ENCODE results near the gene RBM23. TPM values are rescaled to one million over a fixed set of nuclear protein-coding genes. Genes with fewer than 3 reads are reported as not detected.
"Not testable (repeated sequence)": the region's sequence is repeated elsewhere in the genome, so short reads cannot be mapped to it uniquely, and the experiment has no call there.

The RBM23 gene
- 105 and 118 TPM in 2 replicates for total RNA-seq (2021)
- percentile 85 among the genes with signal in this experiment for Bru-seq, nascent RNA
- BruChase-seq, experiment 1, labeled RNA remaining after a 2-hour chase, result percentile 86 among the genes with signal in this experiment
- percentile 92 among the genes with signal in this experiment for BruChase-seq, experiment 2, labeled RNA remaining after a 6-hour chase
- long read RNA-seq, full-length matches to known transcripts, result 171 of 234 reads
- long read RNA-seq, partial matches to known transcripts, result 9 of 234 reads
- long read RNA-seq, other reads (novel, unspliced or antisense), result 54 of 234 reads

- ChIA-PET CTCF (interaction anchor here (1.1 kb wide), 1 partner anchor 19 kb away, joined by 10 read pairs; no protein-coding TSS in a partner anchor), POLR2A (ENCODE audit: low non-redundant PET) (interaction anchor here (0.5 kb wide), 1 partner anchor 9 kb away, joined by 14 read pairs; no protein-coding TSS in a partner anchor)
- intact Hi-C loops (cut with micrococcal nuclease; ENCODE audit: unreplicated experiment), result no loop called here
- no peaks in the 10 kb centered on the region for H3K27me3 ChIP-seq (replicated peaks; ENCODE audit: insufficient read depth, low read depth, low read length, poor library complexity)
- H3K4me1 ChIP-seq (ENCODE audit: insufficient read depth, low read length, poor library complexity, severe bottlenecking), result peaks cover 26% of the 10 kb centered on the region
- peak within 1 kb of the TSS; percentile 97 for H3K27ac ChIP-seq (ENCODE audit: low read depth, low read length, poor library complexity, severe bottlenecking)
- peak; percentile 100 for DNase-seq (ENCODE audit: low spot score)
- peaks cover 57% of the 10 kb centered on the region for H3K36me3 ChIP-seq (ENCODE audit: insufficient read depth, low read length, poor library complexity, severe bottlenecking)
- H3K4me3 ChIP-seq (ENCODE audit: low read depth, low read length, poor library complexity, severe bottlenecking), result peak within 1 kb of the TSS; percentile 78
- no TSS peak for BruUV-seq (replicated peaks)
- H3K9me3 ChIP-seq (ENCODE audit: low read depth, low read length, poor library complexity, severe bottlenecking), result no peaks in the 10 kb centered on the region
- TF ChIP-seq EZH2 (IDR thresholded peaks at IDR 0.05; ENCODE audit: borderline replicate concordance, low read depth, low read length, poor library complexity, severe bottlenecking) (no peak), CTCF (conservative IDR thresholded peaks at IDR 0.05; ENCODE audit: low read depth, low read length) (no peak)
Observed at GRCh38 chr14:22918804-22919600, at the start of gene RBM23. Gene RBM23 (minus strand): TSS chr14:22919149.

GRCh38 chr14:22966783-22967269 is 47.9 kb upstream of the RBM23 start:
- Histone ChIP-seq H3K9me3 (ENCODE audit: low read depth, low read length, poor library complexity, severe bottlenecking) (no peaks in the 10 kb centered on the region), H3K36me3 (ENCODE audit: insufficient read depth, low read length, poor library complexity, severe bottlenecking) (peaks cover 8% of the 10 kb centered on the region), H3K4me1 (ENCODE audit: insufficient read depth, low read length, poor library complexity, severe bottlenecking) (no peaks in the 10 kb centered on the region), H3K27ac (ENCODE audit: low read depth, low read length, poor library complexity, severe bottlenecking) (no peak overlapping the region), H3K4me3 (ENCODE audit: low read depth, low read length, poor library complexity, severe bottlenecking) (no peak overlapping the region), H3K27me3 (replicated peaks; ENCODE audit: insufficient read depth, low read depth, low read length, poor library complexity) (no peaks in the 10 kb centered on the region)
- intact Hi-C loops (cut with micrococcal nuclease; ENCODE audit: unreplicated experiment), result no loop called here
- no peak for DNase-seq (ENCODE audit: low spot score)
- ChIA-PET POLR2A (ENCODE audit: low non-redundant PET) (no interaction called here), CTCF (no interaction called here)
- TF ChIP-seq CTCF (conservative IDR thresholded peaks at IDR 0.05; ENCODE audit: low read depth, low read length) (no peak), EZH2 (IDR thresholded peaks at IDR 0.05; ENCODE audit: borderline replicate concordance, low read depth, low read length, poor library complexity, severe bottlenecking) (no peak)
- no TSS peak for BruUV-seq (replicated peaks)

- CTCF ChIA-PET; POLR2A ChIA-PET (ENCODE audit: low non-redundant PET); intact Hi-C loops (cut with micrococcal nuclease; ENCODE audit: unreplicated experiment): not testable (repeated sequence)
Observed at GRCh38 chr14:22965916-22966782, 47.2 kb upstream of the RBM23 start.

More at GRCh38 chr14:22965916-22966782, 47.2 kb upstream of the RBM23 start:
- H3K9me3 ChIP-seq (ENCODE audit: low read depth, low read length, poor library complexity, severe bottlenecking); H3K4me3 ChIP-seq (ENCODE audit: low read depth, low read length, poor library complexity, severe bottlenecking); BruUV-seq (replicated peaks); H3K36me3 ChIP-seq (ENCODE audit: insufficient read depth, low read length, poor library complexity, severe bottlenecking); DNase-seq (ENCODE audit: low spot score); H3K4me1 ChIP-seq (ENCODE audit: insufficient read depth, low read length, poor library complexity, severe bottlenecking); H3K27me3 ChIP-seq (replicated peaks; ENCODE audit: insufficient read depth, low read depth, low read length, poor library complexity); H3K27ac ChIP-seq (ENCODE audit: low read depth, low read length, poor library complexity, severe bottlenecking): not testable (repeated sequence)
